GM19099 (cell line): ENCODE results near the gene PRR22.

Experiments
- POLR2A ChIP-seq: IDR thresholded peaks from 3 replicates; pipeline ENCODE4 v1.6.1; 2011; ENCODE audit warnings: low read depth; ENCODE audit not compliant: insufficient read length; ENCODE audit errors: extremely low read depth

PRR22 gene

GRCh38 chr19:5749505-5749904 is 35.0 kb downstream of the PRR22 start:
- TF ChIP-seq POLR2A: no peak

DNA sequence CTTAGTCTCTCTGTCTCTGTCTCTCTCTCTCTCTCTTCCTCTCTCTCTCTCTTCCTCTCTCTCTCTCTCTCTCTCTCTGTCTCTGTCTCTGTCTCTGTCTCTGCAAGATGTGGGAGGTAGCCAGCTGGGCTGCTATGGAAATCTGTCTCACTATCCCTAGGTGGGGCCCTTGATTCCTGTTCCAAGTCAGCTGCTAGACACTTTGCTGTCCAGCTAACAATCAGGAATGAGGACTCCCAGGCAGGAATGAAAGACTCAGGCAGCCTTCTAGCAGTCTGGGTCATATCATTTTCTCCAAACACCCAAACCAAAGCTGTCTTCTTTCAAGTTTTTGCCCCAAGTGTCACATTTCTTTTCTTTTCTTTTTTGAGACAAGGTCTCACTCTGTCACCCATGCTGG is 40.9 kb downstream of the PRR22 start:
- TF ChIP-seq POLR2A: no peak

GRCh38 chr19:5742051-5742450 is 42.5 kb downstream of the PRR22 start:
- TF ChIP-seq POLR2A: no peak

GRCh38 chr19:5738423-5738822 is 46.1 kb downstream of the PRR22 start:
- TF ChIP-seq POLR2A: no peak
